ENCODE results near the gene SCARF1. TPM values are rescaled to one million over a fixed set of nuclear protein-coding genes. Genes with fewer than 3 reads are reported as not detected.

SCARF1 gene
- polyA plus RNA-seq, 1 donor (not counting 4 experiments of a cell fraction or from before 2014, with no cell fraction given) = 0.05 TPM

DNA sequence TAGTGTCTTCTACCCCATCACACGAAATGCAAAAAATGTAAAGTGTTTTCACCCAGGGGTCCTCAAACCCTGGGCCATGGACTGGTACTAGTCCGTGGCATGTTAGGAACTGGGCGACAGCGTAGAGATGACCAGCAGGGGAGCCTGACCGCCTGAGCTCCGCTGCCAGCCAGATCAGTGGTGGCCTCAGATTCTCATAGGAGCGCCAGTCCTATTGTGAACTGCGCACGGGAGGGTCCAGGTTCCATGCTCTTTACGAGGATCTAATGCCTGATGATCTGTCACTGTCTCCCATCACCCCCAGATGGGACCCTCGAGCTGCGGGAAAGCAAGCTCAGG, 4.5 kb downstream of the SCARF1 start:
- no peak for TF ChIP-seq CTCF (optimal IDR thresholded peaks at IDR 0.05 in 1 of 3, IDR thresholded peaks at IDR 0.05 in 1 of 3, conservative IDR thresholded peaks at IDR 0.05 in 1 of 3; ENCODE audit: extremely low read depth in 1 of 3, insufficient read depth in 2 of 3, low read length in 3 of 3)
- no peak for TF ChIP-seq EZH2 (IDR thresholded peaks at IDR 0.05; ENCODE audit: low read length)
- FAIRE-seq = no peak

GRCh38 chr17:1640329-1641064, 5.0 kb downstream of the SCARF1 start:
- H3K36me3 ChIP-seq (ENCODE audit: control insufficient read depth in 2 of 2, extremely low read depth in 1 of 2, insufficient read depth in 2 of 2, low read length in 2 of 2) = no peaks in the 10 kb centered on the region
- no peaks in the 10 kb centered on the region for H4K20me1 ChIP-seq (ENCODE audit: control insufficient read depth, extremely low read depth, insufficient read depth, low read length)
- H3K4me3 ChIP-seq (ENCODE audit: control insufficient read depth in 2 of 3, extremely low read depth in 1 of 3, insufficient read depth in 2 of 3, low read depth in 1 of 3, low read length in 3 of 3) = no peak overlapping the region
- FAIRE-seq = no peak
- no peak for DNase-seq (ENCODE audit: low read depth, low spot score)
- no peak overlapping the region for H2AFZ ChIP-seq (ENCODE audit: control insufficient read depth, low read length)
- H3K27me3 ChIP-seq (ENCODE audit: control insufficient read depth, extremely low read depth, insufficient read depth, low read length) = peaks cover 6% of the 10 kb centered on the region
- no peak overlapping the region for H3K4me2 ChIP-seq (ENCODE audit: control insufficient read depth, extremely low read depth, insufficient read depth, low read depth, low read length)
- H3K9me1 ChIP-seq (ENCODE audit: control insufficient read depth, extremely low read depth, insufficient read depth, low read length) = no peaks in the 10 kb centered on the region
- no peaks in the 10 kb centered on the region for H3K9me3 ChIP-seq (ENCODE audit: control insufficient read depth, low read depth, low read length)
- H3K79me2 ChIP-seq (ENCODE audit: control insufficient read depth, insufficient read depth, low read length) = no peaks in the 10 kb centered on the region
- no peak overlapping the region for H3K9ac ChIP-seq (ENCODE audit: control insufficient read depth, extremely low read depth, insufficient read depth, low read length)
- no peak overlapping the region for H3K27ac ChIP-seq (ENCODE audit: control insufficient read depth, insufficient read depth, low read length)
- no peak for TF ChIP-seq CTCF (optimal IDR thresholded peaks at IDR 0.05 in 1 of 3, IDR thresholded peaks at IDR 0.05 in 1 of 3, conservative IDR thresholded peaks at IDR 0.05 in 1 of 3; ENCODE audit: extremely low read depth in 1 of 3, insufficient read depth in 2 of 3, low read length in 3 of 3)
- peaks cover 16% of the 10 kb centered on the region for H3K4me1 ChIP-seq (ENCODE audit: control insufficient read depth, extremely low read depth, insufficient read depth, low read length)
- dilution Hi-C loops (cut with MboI; ENCODE audit: extremely low pct_ligation_motif_present, low sequenced_read_pairs) = no loop called here

More for the DNA sequence above, 4.5 kb downstream of the SCARF1 start:
- H3K36me3 ChIP-seq (ENCODE audit: control insufficient read depth in 2 of 2, extremely low read depth in 1 of 2, insufficient read depth in 2 of 2, low read length in 2 of 2) = no peaks in the 10 kb centered on the region
- no peak overlapping the region for H3K4me2 ChIP-seq (ENCODE audit: control insufficient read depth, extremely low read depth, insufficient read depth, low read depth, low read length)
- H3K4me3 ChIP-seq (ENCODE audit: control insufficient read depth in 2 of 3, extremely low read depth in 1 of 3, insufficient read depth in 2 of 3, low read depth in 1 of 3, low read length in 3 of 3) = no peak overlapping the region
- H3K9ac ChIP-seq (ENCODE audit: control insufficient read depth, extremely low read depth, insufficient read depth, low read length) = no peak overlapping the region
- no peak for DNase-seq (ENCODE audit: low read depth, low spot score)
- no peaks in the 10 kb centered on the region for H4K20me1 ChIP-seq (ENCODE audit: control insufficient read depth, extremely low read depth, insufficient read depth, low read length)
- no peak overlapping the region for H2AFZ ChIP-seq (ENCODE audit: control insufficient read depth, low read length)
- H3K9me1 ChIP-seq (ENCODE audit: control insufficient read depth, extremely low read depth, insufficient read depth, low read length) = no peaks in the 10 kb centered on the region
- H3K27me3 ChIP-seq (ENCODE audit: control insufficient read depth, extremely low read depth, insufficient read depth, low read length) = peaks cover 6% of the 10 kb centered on the region
- H3K27ac ChIP-seq (ENCODE audit: control insufficient read depth, insufficient read depth, low read length) = no peak overlapping the region
- dilution Hi-C loops (cut with MboI; ENCODE audit: extremely low pct_ligation_motif_present, low sequenced_read_pairs) = no loop called here
- peaks cover 16% of the 10 kb centered on the region for H3K4me1 ChIP-seq (ENCODE audit: control insufficient read depth, extremely low read depth, insufficient read depth, low read length)
- H3K79me2 ChIP-seq (ENCODE audit: control insufficient read depth, insufficient read depth, low read length) = no peaks in the 10 kb centered on the region
- no peaks in the 10 kb centered on the region for H3K9me3 ChIP-seq (ENCODE audit: control insufficient read depth, low read depth, low read length)
